GM23338 (cell line): ENCODE measurements around the gene SMIM14.

ENCODE experiments used
- EZH2 ChIP-seq: fragments of 200-600 bp; sonication (generic); IDR thresholded peaks from one replicate; pipeline ENCODE4 v1.8.0; 2017; ENCODE audit warnings: antibody characterized with exemption, mild to moderate bottlenecking, low read depth; ENCODE audit not compliant: unreplicated experiment
- EZH2phosphoT487 ChIP-seq: fragments of 200-600 bp; sonication (generic); IDR thresholded peaks from one replicate; pipeline ENCODE4 v1.8.1; 2018; ENCODE audit warnings: antibody characterized with exemption; ENCODE audit not compliant: unreplicated experiment
- NANOG ChIP-seq: IDR thresholded peaks from 2 replicates; pipeline ENCODE4 v1.6.1; 2016; ENCODE audit warnings: antibody characterized with exemption, borderline replicate concordance
- POLR2AphosphoS5 ChIP-seq: IDR thresholded peaks from 2 replicates; pipeline ENCODE4 v1.6.1; 2016; ENCODE audit warnings: antibody characterized with exemption, low read depth
- REST ChIP-seq: IDR thresholded peaks from one replicate; pipeline ENCODE4 v1.6.1; 2018; ENCODE audit warnings: antibody characterized with exemption; ENCODE audit not compliant: unreplicated experiment
- ZNF114 ChIP-seq: fragments of 250-450 bp; sonication (Bioruptor Pico); IDR thresholded peaks from 2 replicates; pipeline ENCODE4 v1.5.0; 2020; ENCODE audit warnings: mild to moderate bottlenecking, moderate library complexity
- TF ChIP-seq, protein P1 (sequence below), 2 experiments: fragments of 200-600 bp in 1 of 2; sonication (generic) in 1 of 2; conservative IDR thresholded peaks; 2 replicates each; pipeline versions ENCODE4 v1.5.1 to v1.6.1; 2016 to 2017; ENCODE audit warnings: antibody characterized with exemption in 2 of 2, low read depth in 2 of 2, mild to moderate bottlenecking in 2 of 2, moderate library complexity in 1 of 2

GRCh38 chr4:39642885-39643552 is 4.4 kb upstream of the SMIM14 start:
- TF ChIP-seq, protein P1, sequence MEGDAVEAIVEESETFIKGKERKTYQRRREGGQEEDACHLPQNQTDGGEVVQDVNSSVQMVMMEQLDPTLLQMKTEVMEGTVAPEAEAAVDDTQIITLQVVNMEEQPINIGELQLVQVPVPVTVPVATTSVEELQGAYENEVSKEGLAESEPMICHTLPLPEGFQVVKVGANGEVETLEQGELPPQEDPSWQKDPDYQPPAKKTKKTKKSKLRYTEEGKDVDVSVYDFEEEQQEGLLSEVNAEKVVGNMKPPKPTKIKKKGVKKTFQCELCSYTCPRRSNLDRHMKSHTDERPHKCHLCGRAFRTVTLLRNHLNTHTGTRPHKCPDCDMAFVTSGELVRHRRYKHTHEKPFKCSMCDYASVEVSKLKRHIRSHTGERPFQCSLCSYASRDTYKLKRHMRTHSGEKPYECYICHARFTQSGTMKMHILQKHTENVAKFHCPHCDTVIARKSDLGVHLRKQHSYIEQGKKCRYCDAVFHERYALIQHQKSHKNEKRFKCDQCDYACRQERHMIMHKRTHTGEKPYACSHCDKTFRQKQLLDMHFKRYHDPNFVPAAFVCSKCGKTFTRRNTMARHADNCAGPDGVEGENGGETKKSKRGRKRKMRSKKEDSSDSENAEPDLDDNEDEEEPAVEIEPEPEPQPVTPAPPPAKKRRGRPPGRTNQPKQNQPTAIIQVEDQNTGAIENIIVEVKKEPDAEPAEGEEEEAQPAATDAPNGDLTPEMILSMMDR (conservative IDR thresholded peaks at IDR 0.05; ENCODE audit: low read depth in 2 of 2): no peak
- TF ChIP-seq ZNF114: no peak
- no peak for TF ChIP-seq REST
- TF ChIP-seq EZH2: no peak
- no peak for TF ChIP-seq EZH2phosphoT487
- TF ChIP-seq NANOG: no peak
- TF ChIP-seq POLR2AphosphoS5: no peak
